Peyer's patch (tissue), 4 donors: ENCODE measurements around the gene BCL2L14. TPM values are rescaled to one million over a fixed set of nuclear protein-coding genes. Genes with fewer than 3 reads are reported as not detected.

Experiments used
- DNase-seq, 3 donors: peaks; one replicate each; pipeline ENCODE4 v3.0.0-alpha.2; 2017 to 2019
- H3K27ac ChIP-seq, 4 donors: fragments of 200-600 bp; sonication (generic); one replicate each; pipeline ENCODE4 v1.5.1; 2016 to 2019
- H3K27me3 ChIP-seq, 2 donors: fragments of 200-600 bp; sonication (generic); one replicate each; pipeline ENCODE4 v1.5.1; 2019
- H3K36me3 ChIP-seq, 3 donors: fragments of 200-600 bp; sonication (generic); one replicate each; pipeline ENCODE4 v1.5.1; 2016 to 2019
- H3K4me1 ChIP-seq, 4 donors: fragments of 200-600 bp; sonication (generic); one replicate each; pipeline ENCODE4 v1.5.1; 2016 to 2019
- H3K4me3 ChIP-seq, 4 donors: fragments of 200-600 bp; sonication (generic); 1 replicate in 3 of 4; 2 replicates in 1 of 4; pipeline ENCODE4 v1.5.1; 2016 to 2019; ENCODE audit warnings: mild to moderate bottlenecking in 1 of 4
- H3K9me3 ChIP-seq, 4 donors: fragments of 200-600 bp; sonication (generic); one replicate each; pipeline ENCODE4 v1.5.1; 2016 to 2019; ENCODE audit warnings: mild to moderate bottlenecking in 1 of 4
- CTCF ChIP-seq, 6 experiments: fragments of 450-650 bp in 4 of 6; fragments of 200-600 bp in 2 of 6; sonication (generic) in 1 of 6; IDR thresholded peaks; one replicate each; pipeline ENCODE4 v1.5.1; 2017 to 2019; ENCODE audit warnings: antibody characterized with exemption in 6 of 6, mild to moderate bottlenecking in 3 of 6, moderate library complexity in 1 of 6
- POLR2A ChIP-seq, 2 donors: fragments of 450-650 bp; IDR thresholded peaks; one replicate each; pipeline ENCODE4 v1.5.1; 2017; ENCODE audit warnings: antibody characterized with exemption in 2 of 2, mild to moderate bottlenecking in 2 of 2, moderate library complexity in 2 of 2
- total RNA-seq, 4 donors: library from RNA; depleted of rRNA; stranded (reverse); fragments of >200 nt; gene quantifications; one replicate each; pipeline ENCODE4 v1.1.0, GENCODE V29; 2016

BCL2L14 gene
- total RNA-seq, 4 donors from 2014 or later = 69.3 to 101 (median 87.7) TPM

- H3K36me3 ChIP-seq = peaks cover 0 to 5% (median 0%) of the 10 kb centered on the region in 3 donors
- H3K27me3 ChIP-seq = no peaks in the 10 kb centered on the region
- H3K4me3 ChIP-seq = no peak overlapping the region
- H3K9me3 ChIP-seq = no peaks in the 10 kb centered on the region
- no peak overlapping the region for H3K27ac ChIP-seq
- no peak for DNase-seq
- H3K4me1 ChIP-seq = peaks cover 0 to 16% (median 1%) of the 10 kb centered on the region in 4 donors
- no peak for TF ChIP-seq CTCF (IDR thresholded peaks at IDR 0.05)
- no peak for TF ChIP-seq POLR2A (IDR thresholded peaks at IDR 0.05)
Measured at GRCh38 chr12:12083688-12084087, 12.9 kb downstream of the BCL2L14 start.

- no peaks in the 10 kb centered on the region for H3K9me3 ChIP-seq
- H3K4me1 ChIP-seq = peaks cover 0 to 6% (median 0%) of the 10 kb centered on the region in 4 donors
- DNase-seq = no peak
- TF ChIP-seq POLR2A (IDR thresholded peaks at IDR 0.05) (no peak), CTCF (IDR thresholded peaks at IDR 0.05) (no peak)
- no peaks in the 10 kb centered on the region for H3K27me3 ChIP-seq
- no peak overlapping the region for H3K27ac ChIP-seq
- H3K36me3 ChIP-seq = peaks cover 0 to 5% (median 0%) of the 10 kb centered on the region in 3 donors
- H3K4me3 ChIP-seq = no peak overlapping the region
Measured at GRCh38 chr12:12086362-12086761, 15.6 kb downstream of the BCL2L14 start.

- H3K27ac ChIP-seq = no peak overlapping the region
- H3K4me1 ChIP-seq = no peaks in the 10 kb centered on the region
- no peaks in the 10 kb centered on the region for H3K9me3 ChIP-seq
- no peak for TF ChIP-seq CTCF (IDR thresholded peaks at IDR 0.05)
- TF ChIP-seq POLR2A (IDR thresholded peaks at IDR 0.05) = no peak
- no peak for DNase-seq
- H3K4me3 ChIP-seq = no peak overlapping the region
- no peaks in the 10 kb centered on the region for H3K27me3 ChIP-seq
- peaks cover 0 to 8% (median 0%) of the 10 kb centered on the region in 3 donors for H3K36me3 ChIP-seq
Measured at GRCh38 chr12:12086973-12087692, 16.4 kb downstream of the BCL2L14 start.

GRCh38 chr12:12087693-12088034 lies 16.9 kb downstream of the BCL2L14 start:
- H3K27me3 ChIP-seq = no peaks in the 10 kb centered on the region
- no peaks in the 10 kb centered on the region for H3K9me3 ChIP-seq
- no peaks in the 10 kb centered on the region for H3K4me1 ChIP-seq
- H3K36me3 ChIP-seq = peaks cover 0 to 9% (median 0%) of the 10 kb centered on the region in 3 donors
- no peak overlapping the region for H3K27ac ChIP-seq
- no peak overlapping the region for H3K4me3 ChIP-seq
- DNase-seq = no peak
- TF ChIP-seq CTCF (IDR thresholded peaks at IDR 0.05) = no peak
- TF ChIP-seq POLR2A (IDR thresholded peaks at IDR 0.05) = no peak

- H3K9me3 ChIP-seq = no peaks in the 10 kb centered on the region
- TF ChIP-seq CTCF (IDR thresholded peaks at IDR 0.05) (no peak), POLR2A (IDR thresholded peaks at IDR 0.05) (no peak)
Measured at GRCh38 chr12:12088147-12088546, 17.4 kb downstream of the BCL2L14 start.

More at GRCh38 chr12:12088147-12088546, 17.4 kb downstream of the BCL2L14 start:
- no peak for DNase-seq
- no peaks in the 10 kb centered on the region for H3K27me3 ChIP-seq
- H3K27ac ChIP-seq = no peak overlapping the region
- no peaks in the 10 kb centered on the region for H3K4me1 ChIP-seq
- H3K4me3 ChIP-seq = no peak overlapping the region
- peaks cover 0 to 9% (median 0%) of the 10 kb centered on the region in 3 donors for H3K36me3 ChIP-seq
